Activated naive CD4-positive, alpha-beta T cell treated with anti-CD3 and anti-CD28 coated beads for 36 hours (primary cell): ENCODE results near the gene SERF2. TPM values are rescaled to one million over a fixed set of nuclear protein-coding genes. Genes with fewer than 3 reads are reported as not detected.
"Not testable (repeated sequence)": the region's sequence is repeated elsewhere in the genome, so short reads cannot be mapped to it uniquely, and the experiment has no call there.

ENCODE experiments used
- CTCF ChIA-PET: fragments of 350-600 bp; sonication (Branson Sonifier 250); formaldehyde crosslinking; loops from one replicate; lab custom pipeline; 2021; ENCODE audit warnings: antibody characterized with exemption; lab: Charles Lee
- DNase-seq: peaks from one replicate; pipeline ENCODE4 v3.0.0-alpha.2; 2020
- H3K27ac Mint-ChIP-seq: one replicate; pipeline ENCODE4 v1.8.0; 2021; ENCODE audit warnings: mild to moderate bottlenecking, mixed read lengths
- H3K27me3 Mint-ChIP-seq: one replicate; pipeline ENCODE4 v1.8.0; 2021; ENCODE audit warnings: low read depth, mixed read lengths
- H3K36me3 Mint-ChIP-seq: one replicate; pipeline ENCODE4 v1.8.0; 2021; ENCODE audit warnings: low read depth, mixed read lengths
- H3K4me1 Mint-ChIP-seq: one replicate; pipeline ENCODE4 v1.8.0; 2021; ENCODE audit warnings: low read depth, mixed read lengths
- H3K4me3 Mint-ChIP-seq: one replicate; pipeline ENCODE4 v1.8.0; 2021; ENCODE audit warnings: mild to moderate bottlenecking, moderate library complexity, mixed read lengths
- H3K9me3 Mint-ChIP-seq: one replicate; pipeline ENCODE4 v1.8.0; 2021; ENCODE audit warnings: mixed read lengths
- intact Hi-C: fragments of 100-400 bp; cut with micrococcal nuclease; formaldehyde crosslinking; loops from one replicate; pipeline ENCODE4 v1.15.1; 2023
- total RNA-seq, 2 experiments: library from RNA; stranded (reverse); gene quantifications; one replicate each; pipeline ENCODE4 v1.2.3, GENCODE V29; 2021

SERF2 gene
- total RNA-seq, 2 experiments from 2014 or later, result 781 to 808 TPM

- DNase-seq, result peak; percentile 96
- H3K27me3 Mint-ChIP-seq, result no peaks in the 10 kb centered on the region
- H3K4me3 Mint-ChIP-seq, result peak within 1 kb of the TSS; percentile 98
- CTCF ChIA-PET, result interaction anchor here (0.6 to 1.2 kb wide), 6 partner anchors 22 to 888 kb away, joined by 3 read pairs; partner anchors contain the start of gene ELL3
- H3K4me1 Mint-ChIP-seq, result peaks cover 52% of the 10 kb centered on the region
- intact Hi-C loops, result loop anchor here (1.0 to 10.0 kb wide), 9 partner anchors 24 to 1580 kb away; partner anchors contain the start of genes B2M, CTDSPL2, FRMD5 and GOLM2
- H3K36me3 Mint-ChIP-seq, result peaks cover 31% of the 10 kb centered on the region
- peak within 1 kb of the TSS; percentile 98 for H3K27ac Mint-ChIP-seq
- peaks cover 2% of the 10 kb centered on the region for H3K9me3 Mint-ChIP-seq
These were observed 32.5 kb downstream of the SERF2 start, which contains the start of gene MFAP1 for GRCh38 chr15:43824302-43825246. Gene MFAP1, minus strand, starts transcription at chr15:43824690. Its CDS starts 121 bp downstream, at chr15:43824569.

DNA sequence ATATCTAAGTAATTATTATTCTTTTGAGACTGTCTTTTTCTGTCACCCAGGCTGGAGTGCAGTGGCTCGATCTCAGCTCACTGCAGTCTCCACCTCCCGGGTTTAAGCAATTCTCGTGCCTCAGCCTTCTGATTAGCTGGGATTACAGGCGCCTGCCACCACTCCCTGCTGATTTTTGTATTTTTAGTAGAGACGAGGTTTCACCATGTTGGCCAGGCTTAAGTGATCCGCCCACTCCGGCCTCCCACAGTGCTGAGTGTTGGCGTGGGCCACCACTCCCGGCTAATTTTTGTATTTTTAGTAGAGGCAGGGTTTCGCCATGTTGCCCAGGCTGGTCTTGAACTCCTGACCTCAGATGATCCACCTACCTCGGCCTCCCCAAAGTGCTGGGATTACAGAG, 33.2 kb downstream of the SERF2 start:
- intact Hi-C loops, result loop anchor here (5.0 to 10.0 kb wide), 4 partner anchors 369 to 1579 kb away; partner anchors contain the start of genes B2M, FRMD5 and PATL2
- peak overlapping the region; percentile 98 for H3K4me3 Mint-ChIP-seq
- H3K36me3 Mint-ChIP-seq, result peaks cover 36% of the 10 kb centered on the region
- CTCF ChIA-PET, result interaction anchor here (0.6 to 1.2 kb wide), 3 partner anchors 37 to 887 kb away, joined by 3 read pairs; no protein-coding TSS in a partner anchor
- H3K27ac Mint-ChIP-seq, result peak overlapping the region; percentile 98
- H3K27me3 Mint-ChIP-seq, DNase-seq, H3K9me3 Mint-ChIP-seq: not testable (repeated sequence)
- peaks cover 56% of the 10 kb centered on the region for H3K4me1 Mint-ChIP-seq

GRCh38 chr15:43826029-43826507, 33.9 kb downstream of the SERF2 start:
- Mint-ChIP-seq H3K9me3 (peaks cover 2% of the 10 kb centered on the region), H3K36me3 (peaks cover 37% of the 10 kb centered on the region), H3K4me3 (peak overlapping the region; percentile 95), H3K27me3 (no peaks in the 10 kb centered on the region), H3K27ac (peak overlapping the region; percentile 98), H3K4me1 (peaks cover 55% of the 10 kb centered on the region)
- no peak for DNase-seq
- intact Hi-C loops, result loop anchor here (1.0 to 10.0 kb wide), 6 partner anchors 49 to 1579 kb away; partner anchors contain the start of genes B2M, EIF3J, FRMD5 and PATL2
- CTCF ChIA-PET, result interaction anchor here (1.0 kb wide), 1 partner anchor 76 kb away, joined by 3 read pairs; no protein-coding TSS in a partner anchor

DNA sequence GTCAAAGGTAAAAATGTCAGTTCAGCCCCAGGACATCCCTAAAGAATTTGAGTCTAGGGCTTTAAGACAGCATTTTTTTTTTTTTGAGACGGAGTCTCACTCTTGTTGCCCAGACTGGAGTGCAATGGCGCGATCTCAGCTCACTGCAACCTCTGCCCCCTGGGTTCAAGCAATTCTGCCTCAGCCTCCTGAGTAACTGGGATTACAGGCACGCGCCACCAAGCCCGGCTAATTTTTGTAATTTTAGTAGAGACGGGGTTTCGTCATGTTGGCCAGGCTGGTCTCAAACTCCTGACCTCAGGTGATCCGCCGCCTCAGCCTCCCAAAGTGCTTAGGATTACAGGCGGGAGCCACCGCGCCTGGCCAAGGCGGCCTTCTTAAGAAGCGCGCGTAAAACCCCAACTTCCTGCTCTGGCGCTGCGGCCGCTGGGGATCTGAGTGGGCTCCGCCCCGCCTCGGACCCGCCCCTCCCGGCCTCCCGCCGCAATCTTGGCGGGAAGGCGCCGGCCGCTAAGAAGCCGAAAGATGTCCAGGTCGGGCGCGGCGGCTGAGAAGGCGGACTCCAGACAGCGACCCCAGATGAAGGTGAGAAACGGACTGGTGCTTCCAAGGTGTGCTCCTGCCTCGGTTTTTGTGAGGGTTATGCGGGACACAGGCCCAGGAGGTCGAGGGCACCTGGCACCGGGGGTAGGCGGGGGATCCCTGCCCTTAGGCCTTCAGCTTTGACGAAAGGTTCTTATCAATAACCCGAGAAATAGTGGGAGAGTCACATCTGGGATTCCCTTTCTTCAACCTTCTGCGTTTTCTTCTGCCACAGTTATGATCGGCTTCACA, 34.6 kb downstream of the SERF2 start, which contains the start of gene WDR76:
Gene WDR76 (plus strand): TSS at position 495 of the 834 bp plus-strand sequence. CDS start 31 bp downstream, at position 526.
- CTCF ChIA-PET, result interaction anchor here (1.0 to 2.1 kb wide), 5 partner anchors 17 to 77 kb away, joined by 3 to 6 read pairs (median 4); partner anchors contain the start of gene ELL3
- Mint-ChIP-seq H3K27me3 (no peaks in the 10 kb centered on the region), H3K27ac (peak within 1 kb of the TSS; percentile 98), H3K4me3 (peak within 1 kb of the TSS; percentile 95), H3K9me3 (peaks cover 2% of the 10 kb centered on the region), H3K4me1 (peaks cover 52% of the 10 kb centered on the region), H3K36me3 (peaks cover 34% of the 10 kb centered on the region)
- DNase-seq, result peak; percentile 89
- intact Hi-C loops, result loop anchor here (1.0 to 10.0 kb wide), 6 partner anchors 49 to 1578 kb away; partner anchors contain the start of genes B2M, EIF3J, FRMD5 and PATL2

GRCh38 chr15:43828061-43828657, 36.0 kb downstream of the SERF2 start:
- H3K4me3 Mint-ChIP-seq, result peak overlapping the region; percentile 95
- DNase-seq, result peak; percentile 64
- peaks cover 2% of the 10 kb centered on the region for H3K9me3 Mint-ChIP-seq
- peak overlapping the region; percentile 98 for H3K27ac Mint-ChIP-seq
- CTCF ChIA-PET, result interaction anchor here (0.6 to 2.1 kb wide), 4 partner anchors 16 to 305 kb away, joined by 3 to 6 read pairs (median 4); partner anchors contain the start of gene ELL3
- peaks cover 42% of the 10 kb centered on the region for H3K36me3 Mint-ChIP-seq
- intact Hi-C loops, result loop anchor here (1.0 to 10.0 kb wide), 5 partner anchors 78 to 1577 kb away; partner anchors contain the start of genes B2M, FRMD5 and PATL2
- no peaks in the 10 kb centered on the region for H3K27me3 Mint-ChIP-seq
- H3K4me1 Mint-ChIP-seq, result peaks cover 46% of the 10 kb centered on the region

DNA sequence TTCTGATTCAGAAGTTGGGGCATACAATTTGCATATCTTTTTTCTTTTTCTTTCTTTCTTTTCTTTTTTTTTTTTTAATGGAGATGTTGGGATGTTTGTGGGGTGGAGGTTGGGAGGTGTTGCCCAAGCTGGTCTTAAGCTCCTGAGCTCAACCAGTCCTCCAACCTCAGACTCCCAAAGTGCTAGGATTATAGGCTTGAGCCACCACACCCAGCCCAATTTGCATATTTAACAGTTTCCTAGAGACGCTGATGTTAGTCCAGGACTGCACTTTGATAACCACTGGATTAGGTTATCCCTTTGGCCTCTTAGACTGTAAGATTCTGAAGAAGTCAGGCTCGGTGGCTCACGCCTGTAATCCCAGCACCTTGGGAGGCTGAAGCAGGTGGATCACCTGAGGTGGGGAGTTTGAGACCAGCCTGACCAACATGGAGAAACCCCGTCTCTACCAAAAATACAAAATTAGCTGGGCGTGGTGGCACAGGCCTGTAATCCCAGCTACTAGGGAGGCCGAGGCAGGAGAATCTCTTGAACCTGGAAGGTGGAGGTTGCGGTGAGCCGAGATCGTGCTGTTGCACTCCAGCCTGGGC, 37.9 kb downstream of the SERF2 start:
- H3K27me3 Mint-ChIP-seq, DNase-seq, H3K9me3 Mint-ChIP-seq: not testable (repeated sequence)
- peaks cover 38% of the 10 kb centered on the region for H3K4me1 Mint-ChIP-seq
- H3K27ac Mint-ChIP-seq, result peak overlapping the region; percentile 13
- H3K36me3 Mint-ChIP-seq, result peaks cover 43% of the 10 kb centered on the region
- CTCF ChIA-PET, result interaction anchor here (0.6 kb wide), 1 partner anchor 11 kb away, joined by 3 read pairs; no protein-coding TSS in a partner anchor
- peak overlapping the region; percentile 29 for H3K4me3 Mint-ChIP-seq
- intact Hi-C loops, result loop anchor here (5.0 to 10.0 kb wide), 4 partner anchors 365 to 1575 kb away; partner anchors contain the start of genes B2M, FRMD5 and PATL2

- peaks cover 47% of the 10 kb centered on the region for H3K36me3 Mint-ChIP-seq
- CTCF ChIA-PET, result interaction anchor here (0.6 kb wide), 3 partner anchors 11 to 430 kb away, joined by 3 read pairs; no protein-coding TSS in a partner anchor
- not testable (repeated sequence) for H3K27me3 Mint-ChIP-seq
These were observed 38.7 kb downstream of the SERF2 start for GRCh38 chr15:43830691-43831275.

DNA sequence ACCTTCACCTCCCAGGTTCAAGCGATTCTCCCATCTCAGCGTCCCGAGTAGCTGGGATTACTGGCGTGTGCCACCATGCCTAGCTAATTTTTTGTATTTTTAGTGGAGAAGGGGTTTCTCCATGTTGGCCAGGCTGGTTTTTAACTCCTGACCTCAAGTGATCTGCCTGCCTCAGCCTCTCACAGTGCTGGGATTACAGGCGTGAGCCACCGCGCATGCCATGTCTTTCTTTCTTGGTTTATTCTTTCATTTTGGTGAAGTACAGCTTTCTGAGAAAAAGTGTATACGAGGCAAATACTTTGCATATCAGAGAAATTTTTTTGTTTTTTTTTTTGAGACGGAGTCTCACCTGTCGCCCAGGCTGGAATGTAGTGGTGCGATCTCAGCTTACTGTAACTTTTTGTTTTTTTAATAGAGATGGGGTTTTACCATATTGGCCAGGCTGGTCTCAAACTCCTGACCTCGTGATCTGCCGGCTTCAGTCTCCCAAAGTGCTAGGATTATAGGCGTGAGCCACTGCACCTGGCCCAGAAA, 39.5 kb downstream of the SERF2 start:
- DNase-seq, H3K4me3 Mint-ChIP-seq, intact Hi-C loops, H3K27ac Mint-ChIP-seq, H3K27me3 Mint-ChIP-seq, H3K9me3 Mint-ChIP-seq: not testable (repeated sequence)
- CTCF ChIA-PET, result interaction anchor here (0.6 kb wide), 2 partner anchors 15 to 430 kb away, joined by 3 read pairs; no protein-coding TSS in a partner anchor
- Mint-ChIP-seq H3K4me1 (peaks cover 31% of the 10 kb centered on the region), H3K36me3 (peaks cover 52% of the 10 kb centered on the region)

More at GRCh38 chr15:43830691-43831275, 38.7 kb downstream of the SERF2 start:
- H3K27ac Mint-ChIP-seq, H3K9me3 Mint-ChIP-seq, DNase-seq, intact Hi-C loops, H3K4me3 Mint-ChIP-seq: not testable (repeated sequence)
- peaks cover 37% of the 10 kb centered on the region for H3K4me1 Mint-ChIP-seq

- Mint-ChIP-seq H3K4me1 (peaks cover 33% of the 10 kb centered on the region), H3K36me3 (peaks cover 56% of the 10 kb centered on the region)
- intact Hi-C loops, H3K9me3 Mint-ChIP-seq, H3K4me3 Mint-ChIP-seq, H3K27ac Mint-ChIP-seq, DNase-seq, H3K27me3 Mint-ChIP-seq: not testable (repeated sequence)
- CTCF ChIA-PET, result interaction anchor here (0.6 kb wide), 1 partner anchor 714 kb away, joined by 3 read pairs; no protein-coding TSS in a partner anchor
These were observed 40.4 kb downstream of the SERF2 start for GRCh38 chr15:43832485-43832884.

DNA sequence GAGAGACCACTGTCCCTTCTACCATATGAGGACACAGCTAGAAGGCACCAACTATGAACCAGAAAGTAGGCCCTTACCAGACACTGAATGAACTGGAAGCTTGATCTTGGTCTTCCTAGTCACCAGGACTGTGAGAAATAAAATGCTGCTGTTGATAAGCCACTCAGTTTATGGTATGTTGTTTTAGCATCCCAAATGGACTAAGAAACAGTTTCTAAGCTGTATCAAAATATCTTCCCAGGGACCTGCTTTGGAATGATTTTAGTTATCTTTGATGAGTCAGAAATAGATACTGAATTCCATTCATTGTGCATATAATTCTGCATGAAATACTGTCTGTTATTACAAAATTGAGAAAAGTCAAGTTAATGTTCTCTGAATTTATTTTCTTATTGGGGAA, 53.3 kb downstream of the SERF2 start:
- CTCF ChIA-PET, result interaction anchor here (0.6 kb wide), 1 partner anchor 64 kb away, joined by 3 read pairs; no protein-coding TSS in a partner anchor
- Mint-ChIP-seq H3K9me3 (no peaks in the 10 kb centered on the region), H3K27me3 (no peaks in the 10 kb centered on the region), H3K4me1 (no peaks in the 10 kb centered on the region), H3K27ac (no peak overlapping the region), H3K36me3 (peaks cover 40% of the 10 kb centered on the region), H3K4me3 (no peak overlapping the region)
- intact Hi-C loops, result no loop called here
- no peak for DNase-seq
